ENCODE measurements around the gene MOCS2. TPM values are rescaled to one million over a fixed set of nuclear protein-coding genes. Genes with fewer than 3 reads are reported as not detected.

Gene MOCS2
- total and polyA plus RNA-seq, 10 of the 15 experiments (the other 5 are each of a cell fraction or from before 2014, with no cell fraction given) = 11.0 to 27.4 (median 22.5) TPM

GRCh38 chr5:53151713-53152458, 42.3 kb upstream of the MOCS2 start:
- Histone ChIP-seq H3K36me3 (ENCODE audit: control insufficient read depth in 2 of 2, insufficient read depth in 2 of 2, low read length in 1 of 2) (no peaks in the 10 kb centered on the region), H3K79me2 (ENCODE audit: control insufficient read depth, insufficient read depth, low read length) (no peaks in the 10 kb centered on the region), H3K27ac (ENCODE audit: control insufficient read depth, insufficient read depth) (no peak overlapping the region), H3K4me2 (ENCODE audit: control insufficient read depth, insufficient read depth) (no peak overlapping the region), H3K4me1 (ENCODE audit: control insufficient read depth, insufficient read depth, low read length) (no peaks in the 10 kb centered on the region), H3K4me3 (no peak overlapping the region), H3K27me3 (replicated peaks in 1 of 2; ENCODE audit: control insufficient read depth in 2 of 2, insufficient read depth in 2 of 2, low read length in 1 of 2) (no peaks in the 10 kb centered on the region), H4K20me1 (ENCODE audit: control insufficient read depth, insufficient read depth) (no peaks in the 10 kb centered on the region), H2AFZ (ENCODE audit: control insufficient read depth, low read depth, low read length) (no peak overlapping the region), H3K9me3 (replicated peaks; ENCODE audit: control insufficient read depth, insufficient read depth, low read length) (no peaks in the 10 kb centered on the region), H3K9ac (ENCODE audit: control insufficient read depth, insufficient read depth, low read length) (no peak overlapping the region)
- SMC1A ChIA-PET (ENCODE audit: uncharacterized antibody, unreplicated experiment) = no interaction called here
- CTCF ChIA-PET = no interaction called here
- TF ChIP-seq ATF2 (IDR thresholded peaks at IDR 0.05; ENCODE audit: low read length) = no peak
- no peak for TF ChIP-seq SKIL (IDR thresholded peaks at IDR 0.05; ENCODE audit: low read depth, poor library complexity, severe bottlenecking)
- TF ChIP-seq EZH2 (IDR thresholded peaks at IDR 0.05; ENCODE audit: borderline replicate concordance, control insufficient read depth, low read depth, low read length) = no peak
- TF ChIP-seq NRF1 (conservative IDR thresholded peaks at IDR 0.05; ENCODE audit: low read depth, low read length) = no peak
- TF ChIP-seq SRF (IDR thresholded peaks at IDR 0.05; ENCODE audit: low read depth in 2 of 2, low read length in 2 of 2) = no peak
- TF ChIP-seq CEBPB (IDR thresholded peaks at IDR 0.05; ENCODE audit: borderline replicate concordance in 1 of 2, low read depth in 2 of 2, low read length in 2 of 2) = no peak
- no peak for TF ChIP-seq MEF2B (IDR thresholded peaks at IDR 0.05; ENCODE audit: partially characterized antibody, poor library complexity, severe bottlenecking)
- TF ChIP-seq ETV6 (conservative IDR thresholded peaks at IDR 0.05 in 1 of 2, IDR thresholded peaks at IDR 0.05 in 1 of 2; ENCODE audit: borderline replicate concordance in 1 of 2, low read depth in 1 of 2) = no peak
- TF ChIP-seq SMC3 (IDR thresholded peaks at IDR 0.05; ENCODE audit: borderline replicate concordance, low read length) = no peak
- TF ChIP-seq ZNF622 (IDR thresholded peaks at IDR 0.05) = no peak
- TF ChIP-seq ZBED1 (IDR thresholded peaks at IDR 0.05; ENCODE audit: borderline replicate concordance) = no peak
- TF ChIP-seq RFX5 (IDR thresholded peaks at IDR 0.05; ENCODE audit: low read depth, low read length) = no peak
- FAIRE-seq (no peak), ATAC-seq (no peak), DNase-seq (ENCODE audit: low read depth, low spot score) (no peak)
- POLR2A ChIA-PET = no interaction called here
- intact Hi-C loops (cut with micrococcal nuclease; ENCODE audit: unreplicated experiment) (no loop called here), in situ Hi-C loops (cut with MboI) (no loop called here)
- RAD21 ChIA-PET (ENCODE audit: unreplicated experiment) = no interaction called here
- WGBS (ENCODE audit: insufficient coverage, insufficient replicate concordance, low lambda C conversion rate, missing lambda C conversion rate) = 13% methylated on average over 3 of the region's 3 CpGs
- BruUV-seq (replicated peaks) = no TSS peak
